Stimulated activated CD4-positive, alpha-beta T cell treated with anti-CD3 and anti-CD28 coated beads, Interleukin-4, amount 100 ng/mL, for 4 hours (primary cell): Measurements from ENCODE around the gene JAM3.
A peak's percentile ranks its signal among the peaks of the same experiment; 100 is the strongest.

Experiments
- DNase-seq, 2 experiments: peaks; one replicate each; pipeline ENCODE4 v3.0.0-alpha.2; 2020

The JAM3 gene

DNA sequence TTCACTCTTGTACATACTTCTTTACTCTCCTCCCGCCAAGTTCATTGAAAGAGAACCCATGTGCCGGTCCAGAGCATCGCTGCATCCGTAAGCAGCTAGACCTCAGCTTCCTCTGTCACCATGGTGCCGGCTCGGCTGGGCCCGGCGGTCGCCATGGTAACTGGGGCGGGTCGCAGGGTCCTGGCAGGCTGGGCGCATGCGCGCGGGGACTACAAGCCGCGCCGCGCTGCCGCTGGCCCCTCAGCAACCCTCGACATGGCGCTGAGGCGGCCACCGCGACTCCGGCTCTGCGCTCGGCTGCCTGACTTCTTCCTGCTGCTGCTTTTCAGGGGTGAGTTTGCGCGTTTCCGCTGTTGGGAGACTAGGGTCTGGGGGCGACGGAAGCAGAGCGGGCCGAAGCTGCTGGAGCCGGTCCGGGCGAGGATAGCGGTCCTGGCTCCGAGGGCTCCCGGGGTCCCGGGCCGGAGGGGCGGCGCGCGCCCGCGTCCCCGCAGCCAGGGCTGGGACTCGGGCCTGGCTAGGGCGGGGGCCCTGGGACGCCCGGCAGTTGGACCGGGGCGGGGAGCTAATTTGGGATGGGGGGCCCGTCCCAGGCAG is at the start of gene JAM3:
Gene JAM3, plus strand, starts transcription at position 244 of the 597 bp plus-strand sequence. Its CDS starts 12 bp downstream, at position 256.
- DNase-seq, result peak; percentile 95 to 98

DNA sequence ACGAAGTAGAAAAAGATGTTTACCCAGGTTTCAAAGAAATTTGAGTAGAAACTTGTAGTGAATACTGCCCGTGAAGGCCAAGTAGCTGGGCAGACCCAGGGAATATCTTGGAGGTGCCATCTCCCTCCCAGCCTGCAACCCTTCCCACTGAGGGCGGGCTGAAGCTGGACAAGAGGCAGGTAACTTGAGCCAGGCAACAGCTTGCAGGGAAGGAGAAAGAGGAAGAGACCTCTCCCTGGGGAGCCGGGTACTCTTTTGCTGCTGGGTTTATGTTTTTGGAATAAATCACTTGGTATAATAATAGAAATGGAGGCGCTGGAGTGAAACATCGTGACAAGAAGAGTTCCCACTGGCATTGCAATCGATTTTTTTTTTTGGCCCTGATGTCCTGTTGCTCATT is 49.4 kb upstream of the JAM3 start:
- DNase-seq, result no peak

DNA sequence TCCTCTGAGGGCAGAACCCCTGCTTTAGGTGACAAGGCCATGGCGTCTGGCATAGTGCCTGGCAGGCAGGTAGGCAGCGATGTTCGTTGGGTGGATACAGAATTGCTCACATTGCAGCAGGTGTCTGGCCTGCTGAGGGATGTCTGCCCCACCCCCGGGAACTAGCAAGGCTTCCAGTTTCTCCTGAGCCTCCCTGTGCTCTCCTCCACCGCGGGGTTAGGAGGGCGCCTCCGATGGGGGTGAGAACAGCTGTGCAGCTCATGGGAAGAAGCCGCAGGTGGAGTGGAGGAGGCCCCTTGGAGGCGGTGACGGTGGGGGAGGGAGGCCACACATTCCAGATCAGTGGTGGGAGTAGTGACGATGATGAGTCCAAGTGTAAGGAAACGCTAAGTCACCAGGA is 48.3 kb upstream of the JAM3 start:
- DNase-seq, result no peak

DNA sequence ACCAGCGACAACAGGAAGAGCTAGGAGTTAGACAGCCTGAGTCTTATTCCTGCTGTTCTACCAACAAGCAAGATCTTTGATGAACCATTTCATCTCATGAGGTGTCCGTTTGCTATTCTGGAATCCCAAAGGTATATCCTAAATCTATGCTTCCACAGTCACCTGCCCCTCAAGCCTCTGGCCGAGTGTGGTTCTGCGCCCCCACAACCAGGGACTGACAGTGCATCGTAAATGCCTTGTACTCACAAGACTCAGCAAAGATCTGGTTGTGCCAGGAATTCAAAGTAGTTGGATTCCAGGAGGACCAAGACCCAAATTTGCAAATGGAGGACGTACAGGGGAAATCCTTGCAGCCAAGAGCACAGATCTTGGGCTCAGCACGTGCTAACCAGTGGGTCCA is 47.5 kb upstream of the JAM3 start:
- DNase-seq, result no peak

DNA sequence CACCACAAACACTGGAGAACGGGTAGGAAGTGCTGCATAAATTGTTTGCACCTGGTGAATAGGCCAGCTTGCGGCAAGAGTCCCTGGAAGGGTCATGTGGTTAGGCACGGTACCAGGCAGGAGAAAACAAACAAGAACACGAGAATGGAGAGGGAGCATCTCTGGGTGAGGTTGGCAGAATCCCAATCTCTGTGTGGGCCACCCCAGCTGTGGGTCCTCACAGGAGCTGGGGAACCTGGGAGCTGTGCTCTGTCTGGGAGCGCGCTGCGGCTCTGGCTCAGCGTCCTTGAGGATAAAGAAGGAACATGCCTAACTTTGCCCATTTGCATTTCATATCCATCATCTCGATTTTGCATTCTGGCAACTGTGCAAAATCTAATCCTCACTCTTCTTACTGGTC is 46.1 kb upstream of the JAM3 start:
- no peak for DNase-seq

DNA sequence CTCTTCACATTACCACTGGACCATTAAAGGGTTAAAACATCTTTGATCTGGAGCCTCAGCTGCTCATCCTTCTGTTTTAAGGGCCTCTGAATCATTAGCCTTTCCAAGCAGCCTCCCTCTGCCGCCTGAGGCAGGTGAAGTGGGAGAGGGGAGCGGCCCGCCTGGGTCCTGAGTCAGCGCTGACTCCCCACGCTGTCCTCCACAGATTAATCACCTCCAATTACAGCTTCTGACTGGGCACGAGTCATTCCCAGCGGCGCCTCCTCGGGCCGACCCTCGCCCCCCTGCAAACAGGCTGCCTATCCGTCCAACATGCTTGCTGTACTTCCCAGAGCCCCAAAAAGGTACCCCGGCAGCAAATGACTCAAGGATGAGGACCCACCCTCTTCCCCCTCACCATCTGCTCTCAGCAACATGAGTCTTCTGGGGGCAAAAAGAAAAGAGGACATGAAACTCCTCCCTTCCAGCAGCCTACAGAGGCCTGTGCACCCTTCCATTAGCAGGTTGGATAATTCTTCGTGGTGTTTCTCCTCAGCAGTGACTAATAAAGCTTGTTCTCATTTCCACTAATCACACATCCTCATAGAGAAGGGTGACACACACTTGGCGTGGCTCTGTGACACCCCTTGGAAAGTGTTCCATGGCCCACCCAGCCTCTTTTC is 44.3 kb upstream of the JAM3 start:
- no peak for DNase-seq

DNA sequence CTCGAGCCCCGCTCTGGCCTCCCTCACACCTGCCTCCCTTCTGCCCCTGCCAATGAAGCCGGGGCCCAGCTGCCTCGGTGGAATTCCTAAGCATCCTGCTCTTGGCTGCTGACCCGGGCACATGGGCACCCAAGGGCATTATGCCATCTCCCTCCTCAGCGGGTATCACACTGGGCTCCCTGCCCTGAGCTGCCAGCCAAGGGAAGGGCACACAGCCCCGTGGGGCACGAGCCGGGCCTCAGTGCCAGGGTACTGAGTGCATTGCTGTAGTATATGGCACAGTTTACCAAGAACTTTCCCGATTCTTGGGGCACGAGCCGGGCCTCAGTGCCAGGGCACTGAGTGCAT is 43.8 kb upstream of the JAM3 start:
- no peak for DNase-seq

DNA sequence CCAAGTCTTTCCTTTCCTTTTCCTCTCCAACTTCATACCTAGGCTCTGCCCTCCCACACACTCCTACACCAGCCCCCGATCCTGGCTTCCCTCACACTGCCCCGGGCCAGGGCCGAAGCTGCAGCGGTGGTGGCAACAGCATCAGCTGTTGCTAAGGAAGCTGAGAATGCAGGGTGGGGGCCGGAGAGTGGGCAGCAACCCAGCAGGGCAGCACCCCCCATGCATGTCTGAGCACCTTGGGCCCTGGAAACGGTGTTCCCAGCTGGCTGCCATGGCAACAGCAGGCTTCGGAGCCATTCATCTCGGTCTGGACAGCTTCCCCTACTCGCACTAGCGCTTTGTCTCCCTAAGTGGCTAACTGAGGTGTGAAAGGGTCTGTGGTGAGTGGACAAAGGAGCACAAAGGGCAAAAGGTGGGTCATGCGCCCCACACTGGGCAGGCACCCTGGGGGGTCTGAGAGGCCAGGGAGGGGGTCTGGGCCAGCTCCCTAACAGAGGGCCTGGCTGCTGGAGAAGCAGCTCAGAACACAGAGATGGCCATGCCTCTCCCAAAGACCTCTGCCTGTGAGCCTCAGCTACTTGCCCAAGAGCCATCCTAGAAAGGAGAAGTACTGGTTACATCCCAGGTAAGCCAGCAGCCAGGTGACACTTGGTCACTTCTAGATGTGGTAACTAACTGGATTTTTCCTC is 42.1 kb upstream of the JAM3 start:
- DNase-seq, result no peak

DNA sequence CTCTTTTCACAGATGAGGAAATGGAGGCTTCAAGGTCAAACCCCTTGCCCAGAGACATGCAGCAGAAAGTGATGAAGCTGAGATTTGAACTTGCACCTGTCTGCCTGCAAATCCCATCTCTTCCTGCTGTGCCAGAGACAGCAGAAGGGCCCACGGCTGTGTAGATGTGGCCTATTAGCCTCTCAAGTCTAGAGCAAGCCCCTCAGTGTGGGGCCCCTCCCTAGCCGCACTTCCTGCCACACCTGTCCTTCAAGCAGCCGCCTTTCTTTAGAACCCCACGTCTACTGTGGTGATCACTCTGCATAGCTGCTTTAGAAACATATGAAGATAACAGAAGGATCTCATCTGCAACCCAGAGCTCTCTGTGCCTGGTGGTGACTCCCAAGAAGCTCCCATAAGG is 41.2 kb upstream of the JAM3 start:
- DNase-seq, result no peak

DNA sequence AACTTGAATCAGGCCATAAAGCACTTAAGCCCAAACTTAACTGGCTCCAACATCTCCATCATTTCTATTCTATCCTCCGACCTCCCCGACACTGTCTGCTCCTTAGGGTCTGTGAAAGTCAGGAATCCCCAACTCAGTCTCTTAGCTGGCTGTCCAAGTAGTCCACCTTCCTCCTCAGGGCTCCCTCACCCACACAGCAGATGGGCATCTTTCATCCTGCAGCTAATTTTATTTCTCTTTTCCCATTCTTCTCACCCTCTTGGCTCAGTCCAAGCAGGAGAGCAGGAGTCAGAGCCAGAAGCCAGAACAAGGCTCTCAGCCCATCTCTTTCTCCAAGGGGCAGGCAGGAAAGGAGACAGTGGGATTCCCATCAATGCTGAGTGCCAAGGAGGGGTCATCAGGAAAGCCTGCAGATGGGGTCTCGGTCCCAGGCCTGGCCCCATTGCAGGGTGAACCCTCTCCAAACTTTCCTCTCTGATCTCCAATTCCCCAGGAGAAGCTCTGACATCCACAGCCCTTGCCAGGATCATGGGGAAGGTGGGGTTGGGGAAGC is 40.4 kb upstream of the JAM3 start:
- DNase-seq, result no peak

DNA sequence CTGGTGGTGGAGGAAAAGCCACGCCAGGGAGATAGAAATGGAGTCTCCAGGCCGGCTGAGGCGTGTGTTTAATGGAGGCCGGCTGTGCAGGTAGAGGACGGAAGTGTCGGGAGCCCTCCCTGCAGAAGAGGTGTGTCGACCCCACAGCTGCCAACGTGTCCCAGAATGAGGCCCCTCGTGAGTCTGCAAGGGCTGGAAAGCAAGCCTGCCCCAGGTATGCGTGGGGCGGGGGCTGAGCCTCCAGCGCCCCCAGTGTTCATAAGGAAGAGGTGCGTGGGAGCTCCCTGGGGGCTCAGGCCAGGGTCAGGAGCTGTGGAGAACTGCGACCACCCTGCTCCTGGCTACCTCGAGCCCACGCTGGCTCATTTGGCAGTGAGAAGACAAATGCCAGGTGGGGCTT is 38.0 kb upstream of the JAM3 start:
- DNase-seq, result no peak

DNA sequence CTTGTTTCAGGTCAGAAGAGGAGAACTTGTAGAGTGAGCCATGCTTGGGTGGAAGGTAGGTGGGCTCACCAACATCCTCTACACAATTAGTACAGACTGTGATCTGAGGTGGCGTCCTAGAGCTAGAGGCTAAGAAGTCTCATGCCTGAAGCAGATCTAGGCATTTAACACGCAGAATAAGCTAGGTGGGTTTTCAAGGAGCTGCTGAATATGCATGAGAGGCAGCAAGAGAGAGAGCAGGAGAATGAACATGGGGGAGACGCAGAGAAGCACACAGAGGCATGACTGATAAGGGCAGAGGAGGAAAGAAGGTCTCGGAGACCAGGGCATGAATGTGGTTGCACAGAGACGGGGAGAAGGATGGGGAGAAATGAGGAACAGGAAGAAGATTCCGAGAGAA is 36.8 kb upstream of the JAM3 start:
- DNase-seq, result no peak

DNA sequence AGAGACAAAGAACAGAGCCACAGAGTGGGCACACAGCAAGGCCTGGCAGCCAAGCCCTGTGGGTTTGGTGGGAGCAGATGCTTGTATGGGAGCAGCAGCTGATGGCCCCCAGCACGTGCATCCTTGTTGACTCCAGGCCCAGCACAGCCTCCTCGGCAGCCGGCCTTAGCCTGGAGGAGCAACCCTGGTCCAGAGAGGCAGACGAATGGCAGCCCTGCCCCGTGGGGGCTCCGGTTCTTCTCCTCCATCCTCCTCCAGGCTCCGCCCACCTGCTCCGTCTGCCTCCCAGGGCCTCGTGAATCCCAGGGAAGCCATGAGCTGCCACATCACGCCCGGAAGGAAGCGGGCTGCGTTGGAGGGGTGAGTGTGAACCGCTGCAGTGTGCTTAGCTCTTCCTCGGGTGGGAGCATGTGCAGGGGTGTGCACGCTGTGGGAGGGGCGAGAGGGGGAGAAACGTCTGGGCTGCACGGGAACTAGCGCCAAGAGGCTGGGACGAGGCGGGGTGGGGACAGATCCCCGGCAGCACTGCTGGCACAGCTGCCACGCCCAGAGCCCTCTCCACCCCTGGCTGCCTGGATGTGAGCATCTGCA is 36.3 kb upstream of the JAM3 start:
- peak in 1 of 2 experiments; percentile 16 for DNase-seq

DNA sequence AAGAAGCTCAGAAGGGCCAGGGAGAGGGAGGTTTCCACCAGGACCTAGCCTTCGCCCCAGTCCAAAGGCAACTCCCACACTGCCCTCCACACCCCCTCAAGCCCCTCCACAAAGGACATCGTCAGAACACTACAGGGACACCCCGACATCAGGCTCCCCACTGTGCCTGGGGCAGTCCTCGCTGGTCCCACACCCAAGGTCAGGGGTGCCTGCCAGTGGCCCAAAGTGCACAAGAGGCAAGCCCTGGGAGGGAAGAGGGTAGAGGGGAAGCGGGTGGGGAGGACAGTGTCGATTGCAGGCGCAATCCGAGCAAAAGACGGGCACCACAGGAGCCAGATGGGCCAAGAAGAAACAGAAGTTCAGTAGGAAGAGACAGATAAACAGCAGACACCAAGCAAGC is 35.6 kb upstream of the JAM3 start:
- no peak for DNase-seq

DNA sequence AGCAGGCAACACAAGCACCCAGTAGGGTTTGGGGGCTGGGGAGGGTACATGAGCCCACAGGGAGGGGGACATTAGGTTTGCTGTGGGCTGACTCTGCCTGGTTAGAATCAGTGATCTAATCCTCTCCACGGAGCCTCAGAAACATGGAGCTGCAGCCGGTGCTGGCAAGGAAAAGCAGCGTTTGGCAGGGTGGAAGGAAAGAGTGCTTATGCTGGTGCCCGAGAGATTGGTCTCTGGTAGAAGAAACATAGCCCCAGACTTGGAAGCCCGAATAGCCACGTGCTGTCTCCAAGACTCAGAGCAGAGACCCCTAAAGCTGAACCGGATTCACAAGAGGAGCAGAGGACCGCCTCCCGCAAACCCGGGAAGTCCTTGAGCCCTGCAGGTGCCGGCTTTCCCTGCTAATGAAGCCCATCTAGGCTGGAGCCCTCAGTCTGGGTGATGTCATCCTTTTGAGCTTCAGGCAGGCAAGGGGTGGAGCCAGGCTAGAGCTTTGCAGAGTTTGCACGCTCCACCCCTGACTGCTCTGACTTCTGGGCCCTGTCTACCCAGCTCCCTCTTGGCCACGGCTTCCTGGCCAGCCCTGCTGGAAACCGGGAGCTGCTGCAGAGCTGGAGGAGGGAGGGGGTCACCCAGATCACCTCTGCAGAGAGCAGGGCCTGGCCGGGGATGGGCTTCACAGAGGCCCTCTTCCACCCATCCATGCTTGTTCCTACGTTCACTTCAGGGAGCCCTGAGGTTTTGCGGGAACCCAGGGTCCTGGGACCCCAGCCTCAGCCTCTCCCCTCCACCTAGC is 35.0 kb upstream of the JAM3 start:
- DNase-seq, result peak; percentile 54 to 63

DNA sequence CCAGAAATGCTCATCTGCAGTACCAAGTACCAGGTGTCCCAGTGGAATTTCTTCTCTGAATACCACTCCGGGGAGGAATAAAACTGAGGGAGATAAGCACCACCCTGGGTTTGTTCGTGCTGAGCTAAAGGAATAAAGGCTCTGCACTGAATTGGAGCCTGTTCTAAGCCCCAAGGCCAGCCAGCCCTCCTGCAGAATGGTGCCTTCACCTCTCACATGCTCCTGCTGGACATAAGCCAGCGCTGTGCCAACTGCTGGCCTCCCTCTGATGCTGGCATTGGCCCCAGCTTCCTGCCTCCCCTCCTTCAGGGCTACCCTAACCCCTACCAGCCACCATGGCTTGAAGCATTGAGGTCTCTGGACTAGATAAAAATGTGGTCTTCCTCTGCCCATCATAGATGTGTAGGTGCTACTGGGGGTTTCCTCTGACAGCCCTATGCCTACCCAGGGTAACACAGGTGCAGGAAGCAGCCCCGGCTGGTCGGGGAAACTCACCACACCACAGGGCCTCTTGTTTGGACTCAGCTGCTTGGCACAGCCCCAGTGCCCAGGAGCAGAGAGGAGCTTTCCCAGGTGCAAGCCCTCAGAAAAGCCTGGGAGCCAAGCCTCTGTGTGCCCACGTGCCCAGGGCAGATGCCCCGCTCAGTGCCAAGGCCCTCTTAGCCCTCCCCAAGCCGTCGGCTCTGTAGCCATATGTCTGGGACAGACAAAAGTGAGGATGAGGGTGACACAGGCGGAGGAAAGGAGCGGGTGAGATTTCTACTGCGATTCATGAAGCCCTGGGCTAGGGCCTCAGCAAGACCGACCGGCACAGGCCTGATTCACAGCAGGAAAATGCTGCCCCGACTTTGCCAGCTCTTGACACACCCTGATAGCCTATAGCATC is 34.1 kb upstream of the JAM3 start:
- no peak for DNase-seq

DNA sequence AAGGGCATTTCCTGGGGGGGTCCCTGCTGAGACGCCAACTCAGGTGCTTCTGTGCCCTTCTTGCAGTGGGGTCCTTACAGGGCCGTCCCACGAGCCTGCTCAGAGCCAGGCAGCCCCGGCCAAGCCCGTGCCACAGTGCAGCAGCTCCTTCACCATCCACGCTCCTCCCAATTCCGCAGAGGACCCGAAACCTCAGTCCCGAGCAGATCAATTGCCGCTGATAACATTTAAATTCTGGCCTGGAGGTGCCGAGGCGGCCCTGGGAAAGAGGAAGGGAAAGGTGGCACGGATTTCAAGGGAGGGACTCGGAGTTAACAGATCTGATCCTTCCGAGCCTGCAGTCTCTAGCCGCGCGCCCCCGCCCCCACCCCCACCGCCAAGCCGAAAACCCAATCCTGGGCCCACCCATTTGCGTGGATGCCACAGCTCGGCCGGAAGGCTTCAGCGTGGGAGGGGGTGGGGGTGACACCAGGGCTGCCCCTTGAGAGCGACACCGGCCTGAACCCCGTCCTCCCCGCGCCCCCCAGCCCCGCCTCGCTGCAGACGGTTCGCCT is 32.3 kb upstream of the JAM3 start:
- DNase-seq, result no peak

DNA sequence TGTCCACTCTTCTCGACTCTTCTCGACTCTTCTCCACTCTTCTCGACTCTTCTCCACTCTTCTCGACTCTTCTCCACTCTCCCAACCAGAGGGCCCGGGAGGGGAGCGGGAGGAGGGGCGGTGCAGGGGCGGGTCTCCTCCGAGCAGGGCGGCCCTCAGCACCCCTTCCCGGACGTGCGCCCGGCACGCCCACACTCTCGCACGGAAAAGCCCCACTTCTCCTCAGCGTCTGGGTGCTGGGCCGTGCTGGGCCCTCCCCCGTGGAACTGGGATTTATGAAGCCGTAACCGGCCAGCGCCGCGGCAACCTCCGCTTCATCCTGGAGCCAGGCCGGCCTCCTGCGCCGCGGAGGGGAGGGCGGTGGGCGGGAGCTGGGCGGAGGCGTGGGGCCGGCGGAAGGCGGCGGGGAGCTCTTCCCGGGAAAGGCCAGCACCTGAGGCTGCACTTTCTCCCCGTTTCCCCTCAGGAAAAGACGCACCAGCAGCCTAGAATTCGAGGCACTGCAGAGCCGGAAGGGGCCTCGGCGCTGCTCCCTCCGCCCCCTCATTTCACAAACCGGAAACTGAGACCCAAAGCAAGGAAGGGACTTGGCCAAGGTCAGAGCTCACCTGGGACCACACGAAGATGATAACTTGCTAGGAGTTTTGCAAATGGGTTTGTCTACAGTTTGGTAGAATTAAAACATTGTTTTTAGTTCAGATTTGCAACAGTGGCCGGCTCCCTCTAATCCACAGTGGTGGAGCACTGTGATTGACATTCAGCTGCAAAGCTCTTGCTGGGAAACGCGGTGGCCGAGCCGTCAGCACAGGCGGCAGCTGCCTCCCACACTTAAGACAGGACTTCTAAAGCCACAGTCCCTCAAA is 31.6 kb upstream of the JAM3 start:
- DNase-seq, result peak; percentile 56 to 59

DNA sequence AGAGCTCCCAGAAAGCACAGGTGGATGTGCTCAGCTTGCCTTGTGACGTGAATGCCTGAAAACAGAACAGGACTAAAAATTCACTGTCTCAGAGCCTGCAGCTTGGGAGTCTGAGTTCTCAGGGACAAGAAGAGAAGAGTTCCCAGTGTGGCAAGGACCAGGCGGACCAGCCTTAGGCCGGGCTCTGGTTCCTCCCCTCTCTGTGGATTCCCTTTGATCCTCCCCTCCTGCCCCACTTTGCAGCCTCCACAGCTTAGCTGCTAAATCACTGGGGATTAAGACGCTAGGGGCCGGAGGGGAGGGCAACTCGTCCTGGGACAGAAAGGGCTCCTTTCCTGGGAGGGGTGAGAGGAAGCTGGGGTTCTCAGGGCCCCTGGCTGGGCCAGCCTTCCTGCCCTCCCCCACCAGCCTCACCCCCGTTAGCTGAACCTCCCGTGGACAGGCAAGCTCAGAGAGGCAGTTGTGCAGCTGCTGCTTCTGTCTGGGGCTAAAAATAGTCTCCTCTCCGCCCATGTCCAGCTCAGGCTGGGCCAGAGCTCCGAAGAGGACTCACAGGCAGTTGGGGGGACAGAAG is 29.9 kb upstream of the JAM3 start:
- DNase-seq, result no peak

DNA sequence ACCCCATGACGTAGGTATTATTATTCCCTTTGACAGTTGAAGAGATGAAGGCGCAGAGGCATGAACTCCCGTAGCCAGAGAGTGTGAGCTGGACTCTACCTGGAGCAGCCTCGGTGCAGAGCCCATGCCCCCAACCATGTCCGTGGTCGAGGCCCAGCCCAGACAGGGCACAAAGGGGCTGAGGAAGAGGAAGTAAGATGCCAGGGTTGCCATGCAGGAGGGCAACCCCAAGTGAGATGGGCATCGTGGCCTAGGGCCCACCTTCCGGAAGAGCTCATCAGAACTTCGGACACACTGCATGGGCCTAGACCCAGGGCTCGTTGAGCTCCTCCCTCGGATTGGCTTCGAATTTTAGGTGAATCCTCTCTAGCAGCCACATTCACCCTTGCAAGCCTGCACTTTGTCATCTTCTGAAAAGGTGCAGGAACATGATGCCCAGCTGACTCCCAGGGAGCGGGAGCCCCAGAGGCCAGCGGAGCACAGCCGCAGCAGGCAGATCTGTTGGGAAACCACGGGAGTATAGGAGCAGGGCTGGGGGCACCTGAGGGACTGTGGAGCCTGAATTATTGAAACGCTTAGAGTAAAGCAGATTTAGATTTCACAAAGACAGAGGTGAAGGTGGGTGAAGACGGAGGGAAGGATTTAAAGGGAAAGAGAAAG is 29.0 kb upstream of the JAM3 start:
- DNase-seq, result no peak
